Endothelial cell of umbilical vein (primary cell): ENCODE data around the gene MST1. TPM values are rescaled to one million over a fixed set of nuclear protein-coding genes. Genes with fewer than 3 reads are reported as not detected.

Source experiments
- BruUV-seq: library from RNA; stranded (reverse); fragments of 400-500 nt; replicated peaks from 2 replicates; lab custom pipeline; 2021; lab: Mats Ljungman, UMichigan
- CTCF ChIA-PET: fragments of 300-600, 350-600 bp; sonication (Branson Sonifier 250); formaldehyde crosslinking; loops from one replicate; lab custom pipeline; 2021; ENCODE audit warnings: antibody characterized with exemption, inconsistent platforms; lab: Charles Lee
- POLR2A ChIA-PET: fragments of 300-600, 350-600 bp; sonication (Branson Sonifier 250); formaldehyde crosslinking; loops from one replicate; lab custom pipeline; 2021; ENCODE audit warnings: antibody characterized with exemption, inconsistent platforms; lab: Charles Lee
- DNase-seq: peaks from one replicate; pipeline ENCODE4 v3.0.0-alpha.2; 2011; ENCODE audit warnings: low read depth, low spot score
- FAIRE-seq: peaks from 2 replicates; lab custom pipeline; 2011; peaks lifted over from hg19 to GRCh38; lab: Jason Lieb, UNC
- H2AFZ ChIP-seq: 2 replicates; pipeline ENCODE4 v1.6.0; 2012; ENCODE audit warnings: low read depth, low read length, control low read depth, inconsistent platforms
- H3K27ac ChIP-seq: 2 replicates; pipeline ENCODE4 v1.5.1; 2011; ENCODE audit warnings: low read depth, mild to moderate bottlenecking, control low read depth, low read length, moderate library complexity; ENCODE audit not compliant: insufficient read depth
- H3K27me3 ChIP-seq, 2 experiments: 2 replicates each; pipeline versions ENCODE4 v1.6.0 to v1.6.1; 2011; ENCODE audit warnings: low read length in 2 of 2, mixed read lengths in 1 of 2; ENCODE audit not compliant: control insufficient read depth in 2 of 2, insufficient read depth in 2 of 2
- H3K36me3 ChIP-seq, 2 experiments: 2 replicates in 1 of 2; 3 replicates in 1 of 2; pipeline ENCODE4 v1.5.1; 2011; ENCODE audit warnings: low read length in 2 of 2, mild to moderate bottlenecking in 1 of 2, moderate library complexity in 1 of 2; ENCODE audit not compliant: control insufficient read depth in 2 of 2, insufficient read depth in 2 of 2; ENCODE audit errors: extremely low read depth in 1 of 2
- H3K4me1 ChIP-seq: 3 replicates; pipeline ENCODE4 v1.5.1; 2011; ENCODE audit warnings: mild to moderate bottlenecking, low read length; ENCODE audit not compliant: control insufficient read depth, insufficient read depth; ENCODE audit errors: extremely low read depth
- H3K4me2 ChIP-seq: 2 replicates; pipeline ENCODE4 v1.6.1; 2011; ENCODE audit warnings: low read length, control low read depth, mixed read lengths; ENCODE audit not compliant: insufficient read depth
- H3K4me3 ChIP-seq, 3 experiments: fragments of 200-600 bp in 1 of 3; sonication (generic), shearing (Covaris generic) in 1 of 3; replicated peaks in 1 of 3; 2 replicates each; pipeline ENCODE4 v1.5.1; 2011 to 2016; ENCODE audit warnings: control low read depth in 3 of 3, low read length in 3 of 3, mild to moderate bottlenecking in 2 of 3, inconsistent platforms in 1 of 3, low read depth in 1 of 3, moderate library complexity in 1 of 3; ENCODE audit not compliant: insufficient read depth in 1 of 3
- H3K79me2 ChIP-seq: 2 replicates; pipeline ENCODE4 v1.6.0; 2012; ENCODE audit warnings: low read length, inconsistent platforms; ENCODE audit not compliant: control insufficient read depth, insufficient read depth
- H3K9ac ChIP-seq: replicated peaks from 2 replicates; pipeline ENCODE3; 2011; ENCODE audit warnings: low read length, control low read depth; ENCODE audit not compliant: insufficient read depth; ENCODE audit errors: extremely low read depth
- H3K9me1 ChIP-seq: replicated peaks from 3 replicates; pipeline ENCODE4 v1.6.0; 2011; ENCODE audit warnings: mild to moderate bottlenecking, low read length; ENCODE audit not compliant: control insufficient read depth, insufficient read depth; ENCODE audit errors: extremely low read depth
- H3K9me3 ChIP-seq: replicated peaks from 2 replicates; pipeline ENCODE4 v1.5.1; 2012; ENCODE audit warnings: low read length, inconsistent platforms; ENCODE audit not compliant: control insufficient read depth, insufficient read depth
- H4K20me1 ChIP-seq: replicated peaks from 2 replicates; pipeline ENCODE3; 2011; ENCODE audit warnings: mild to moderate bottlenecking, low read length; ENCODE audit not compliant: control insufficient read depth, insufficient read depth; ENCODE audit errors: extremely low read depth
- EZH2 ChIP-seq: IDR thresholded peaks from 2 replicates; pipeline ENCODE4 v1.6.1; 2012; ENCODE audit warnings: borderline replicate concordance, low read depth, mild to moderate bottlenecking, moderate library complexity, low read length, inconsistent platforms; ENCODE audit not compliant: severe bottlenecking
- FOS ChIP-seq: IDR thresholded peaks from 2 replicates; pipeline ENCODE4 v1.6.1; 2011; ENCODE audit warnings: mild to moderate bottlenecking, low read length, moderate library complexity, borderline replicate concordance; ENCODE audit not compliant: insufficient read depth
- GATA2 ChIP-seq: IDR thresholded peaks from 2 replicates; pipeline ENCODE4 v1.7.0; 2011; ENCODE audit warnings: low read depth, mild to moderate bottlenecking, moderate library complexity, mixed read lengths, low read length; ENCODE audit not compliant: insufficient read length, insufficient read depth
- JUN ChIP-seq: IDR thresholded peaks from 2 replicates; pipeline ENCODE4 v1.6.1; 2011; ENCODE audit warnings: borderline replicate concordance, low read depth; ENCODE audit not compliant: insufficient read length, insufficient read depth
- MYC ChIP-seq: IDR thresholded peaks from one replicate; pipeline ENCODE4 v1.6.1; 2011; ENCODE audit warnings: mild to moderate bottlenecking, low read depth, low read length
- POLR2A ChIP-seq: IDR thresholded peaks from 2 replicates; pipeline ENCODE4 v1.6.1; 2012; ENCODE audit warnings: low read depth, mild to moderate bottlenecking, control low read depth, low read length
- POLR2AphosphoS5 ChIP-seq: IDR thresholded peaks from 2 replicates; pipeline ENCODE4 v1.6.1; 2012; ENCODE audit warnings: low read depth, mild to moderate bottlenecking, control low read depth, low read length, moderate library complexity; ENCODE audit not compliant: insufficient read depth
- dilution Hi-C: fragments of 300-500 bp; cut with MboI; formaldehyde crosslinking; loops from one replicate; pipeline ENCODE4 v1.15.0; 2019; ENCODE audit warnings: low sequenced_read_pairs; ENCODE audit not compliant: extremely low pct_ligation_motif_present
- intact Hi-C: fragments of 100-400 bp; cut with micrococcal nuclease; formaldehyde crosslinking; loops from one replicate; pipeline ENCODE4 v1.10.0; 2022
- polyA plus RNA-seq, 4 experiments: library from polyadenylated mRNA; depleted of rRNA in 3 of 4; stranded (reverse) in 3 of 4; unstranded in 1 of 4; fragments of >200 nt; gene quantifications; 2 replicates each; pipeline versions ENCODE4 v1.2.1 to v1.2.3, GENCODE V29; 2011 to 2012; ENCODE audit warnings: missing spikeins in 1 of 4
- total RNA-seq: library from RNA; stranded (reverse); gene quantifications from 2 replicates; pipeline ENCODE4 v1.2.3, GENCODE V29; 2021
- TF ChIP-seq, protein P1 (sequence below): IDR thresholded peaks from 2 replicates; pipeline ENCODE4 v1.6.1; 2011; ENCODE audit not compliant: insufficient read depth, insufficient read length
- TF ChIP-seq, protein P2 (sequence below), 2 donors: IDR thresholded peaks; 1 replicate in 1 of 2; 2 replicates in 1 of 2; pipeline ENCODE4 v1.5.1; 2011; ENCODE audit warnings: low read length in 2 of 2, mild to moderate bottlenecking in 2 of 2, moderate library complexity in 2 of 2, control low read depth in 1 of 2, inconsistent platforms in 1 of 2, low read depth in 1 of 2; ENCODE audit not compliant: insufficient read depth in 1 of 2; ENCODE audit errors: extremely low read depth in 1 of 2

MST1 gene
- total and polyA plus RNA-seq, 2 donors (not counting 3 experiments of a cell fraction or from before 2014, with no cell fraction given), result 6.1 to 17.5 TPM

DNA sequence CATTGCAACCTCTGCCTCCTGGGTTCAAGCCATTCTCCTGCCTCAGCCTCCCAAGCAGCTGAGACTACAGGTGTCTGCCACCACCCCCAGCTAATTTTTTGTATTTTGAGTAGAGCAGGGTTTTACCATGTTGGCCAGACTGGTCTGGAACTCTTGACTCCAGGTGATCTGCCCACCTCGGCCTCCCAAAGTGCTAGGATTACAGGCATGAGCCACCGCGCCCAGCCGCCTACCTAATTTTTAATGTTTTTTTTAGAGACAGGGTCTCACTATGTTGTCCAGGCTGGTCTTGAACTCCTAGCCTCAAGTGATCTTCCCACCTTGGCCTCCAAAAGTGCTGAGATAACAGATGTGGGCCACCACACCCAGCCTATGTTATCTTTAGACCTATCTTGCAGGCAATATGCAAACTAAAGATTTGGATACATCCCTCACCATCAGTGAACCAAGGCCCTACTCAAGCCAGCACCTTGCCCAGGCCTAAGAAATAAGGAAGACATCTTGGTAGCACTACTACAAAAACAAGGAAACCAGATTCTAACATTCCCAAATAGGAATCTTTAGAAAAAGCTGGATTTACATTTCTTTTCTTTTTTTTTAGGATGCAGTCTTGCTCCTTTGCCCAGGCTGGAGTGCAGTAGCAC, 40.8 kb upstream of the MST1 start:
- TF ChIP-seq, protein P1, sequence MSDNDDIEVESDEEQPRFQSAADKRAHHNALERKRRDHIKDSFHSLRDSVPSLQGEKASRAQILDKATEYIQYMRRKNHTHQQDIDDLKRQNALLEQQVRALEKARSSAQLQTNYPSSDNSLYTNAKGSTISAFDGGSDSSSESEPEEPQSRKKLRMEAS, result no peak
- TF ChIP-seq FOS (no peak), EZH2 (no peak), MYC (no peak), POLR2A (no peak), POLR2AphosphoS5 (no peak), JUN (no peak)
- H3K4me1 ChIP-seq, result no peaks in the 10 kb centered on the region
- intact Hi-C loops, result loop anchor here (10.0 kb wide), 1 partner anchor 355 kb away; the partner anchor contains the start of gene RBM5

DNA sequence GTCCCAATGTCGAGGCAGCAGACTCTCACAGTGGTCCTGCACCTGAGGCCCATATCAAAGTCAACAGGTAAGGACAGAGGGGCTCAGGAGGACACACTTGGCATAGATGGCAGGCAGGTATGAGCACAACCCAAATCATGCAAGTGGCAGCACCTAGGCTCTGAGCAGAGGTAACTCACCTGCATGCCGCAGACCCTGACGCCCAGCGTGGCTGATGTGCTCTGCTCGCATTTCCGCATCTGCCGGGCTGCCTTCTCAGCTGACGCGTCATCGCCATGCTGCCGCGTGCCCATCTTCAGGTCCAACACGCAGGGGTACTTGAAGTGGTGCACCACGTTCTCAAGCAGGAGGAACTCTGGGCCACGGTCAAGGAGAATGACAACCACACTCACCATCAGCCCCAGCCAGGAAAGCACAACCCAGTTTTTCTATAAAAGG, 38.7 kb upstream of the MST1 start:
- no peak for DNase-seq
- intact Hi-C loops, result loop anchor here (10.0 kb wide), 1 partner anchor 357 kb away; the partner anchor contains the start of gene RBM5

More for the DNA sequence above, 40.8 kb upstream of the MST1 start:
- Histone ChIP-seq H3K79me2 (peaks cover 2% of the 10 kb centered on the region), H3K4me3 (no peak overlapping the region), H3K36me3 (peaks cover 6 to 31% of the 10 kb centered on the region in 2 experiments), H3K27me3 (no peaks in the 10 kb centered on the region), H3K27ac (no peak overlapping the region), H3K4me2 (no peak overlapping the region), H3K9me1 (no peaks in the 10 kb centered on the region), H3K9ac (no peak overlapping the region), H4K20me1 (no peaks in the 10 kb centered on the region), H2AFZ (no peak overlapping the region), H3K9me3 (no peaks in the 10 kb centered on the region)
- FAIRE-seq (no peak), DNase-seq (no peak)
- dilution Hi-C loops, result no loop called here
- no TSS peak for BruUV-seq
- POLR2A ChIA-PET, result no interaction called here
- CTCF ChIA-PET, result no interaction called here

More for the DNA sequence above, 38.7 kb upstream of the MST1 start:
- Histone ChIP-seq H3K4me3 (no peak overlapping the region), H3K27me3 (no peaks in the 10 kb centered on the region), H3K79me2 (peaks cover 7% of the 10 kb centered on the region), H3K9me3 (no peaks in the 10 kb centered on the region), H3K4me1 (peaks cover 8% of the 10 kb centered on the region), H3K4me2 (no peak overlapping the region), H3K36me3 (peaks cover 4 to 33% of the 10 kb centered on the region in 2 experiments), H4K20me1 (no peaks in the 10 kb centered on the region), H3K9ac (no peak overlapping the region), H3K9me1 (no peaks in the 10 kb centered on the region), H3K27ac (no peak overlapping the region), H2AFZ (no peak overlapping the region)
- POLR2A ChIA-PET, result no interaction called here
- BruUV-seq, result no TSS peak
- dilution Hi-C loops, result no loop called here
- CTCF ChIA-PET, result interaction anchor here (0.6 to 1.4 kb wide), 2 partner anchors 9 to 188 kb away, joined by 3 to 4 read pairs; no protein-coding TSS in a partner anchor
- FAIRE-seq, result no peak
- no peak for TF ChIP-seq GATA2
- TF ChIP-seq POLR2AphosphoS5, result no peak
- no peak for TF ChIP-seq FOS
- TF ChIP-seq, protein P1, result no peak
- TF ChIP-seq POLR2A, result no peak
- no peak for TF ChIP-seq MYC
- TF ChIP-seq, protein P2, sequence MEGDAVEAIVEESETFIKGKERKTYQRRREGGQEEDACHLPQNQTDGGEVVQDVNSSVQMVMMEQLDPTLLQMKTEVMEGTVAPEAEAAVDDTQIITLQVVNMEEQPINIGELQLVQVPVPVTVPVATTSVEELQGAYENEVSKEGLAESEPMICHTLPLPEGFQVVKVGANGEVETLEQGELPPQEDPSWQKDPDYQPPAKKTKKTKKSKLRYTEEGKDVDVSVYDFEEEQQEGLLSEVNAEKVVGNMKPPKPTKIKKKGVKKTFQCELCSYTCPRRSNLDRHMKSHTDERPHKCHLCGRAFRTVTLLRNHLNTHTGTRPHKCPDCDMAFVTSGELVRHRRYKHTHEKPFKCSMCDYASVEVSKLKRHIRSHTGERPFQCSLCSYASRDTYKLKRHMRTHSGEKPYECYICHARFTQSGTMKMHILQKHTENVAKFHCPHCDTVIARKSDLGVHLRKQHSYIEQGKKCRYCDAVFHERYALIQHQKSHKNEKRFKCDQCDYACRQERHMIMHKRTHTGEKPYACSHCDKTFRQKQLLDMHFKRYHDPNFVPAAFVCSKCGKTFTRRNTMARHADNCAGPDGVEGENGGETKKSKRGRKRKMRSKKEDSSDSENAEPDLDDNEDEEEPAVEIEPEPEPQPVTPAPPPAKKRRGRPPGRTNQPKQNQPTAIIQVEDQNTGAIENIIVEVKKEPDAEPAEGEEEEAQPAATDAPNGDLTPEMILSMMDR (IDR thresholded peaks at IDR 0.05; ENCODE audit: extremely low read depth in 1 of 2, insufficient read depth in 1 of 2, low read depth in 1 of 2, low read length in 2 of 2), result no peak
- no peak for TF ChIP-seq EZH2
- TF ChIP-seq JUN, result no peak
